Spleen (tissue), 11 donors: ENCODE results near the gene SLC16A3. TPM values are rescaled to one million over a fixed set of nuclear protein-coding genes. Genes with fewer than 3 reads are reported as not detected.

ENCODE experiments used
- DNase-seq: peaks from one replicate; pipeline ENCODE4 v3.0.0-alpha.2; 2020
- H3K27ac ChIP-seq, 8 donors: fragments of 200-600 bp; sonication (generic) in 7 of 8; 1 replicate in 4 of 8; 2 replicates in 4 of 8; pipeline versions ENCODE4 v1.5.0 to v1.8.0; 2016 to 2021; ENCODE audit warnings: inconsistent platforms in 4 of 8, mild to moderate bottlenecking in 4 of 8, moderate library complexity in 1 of 8
- H3K27me3 ChIP-seq, 7 donors: fragments of 200-600 bp; sonication (generic) in 6 of 7; replicated peaks in 1 of 7; 1 replicate in 4 of 7; 2 replicates in 3 of 7; pipeline versions ENCODE4 v1.5.0 to v1.8.0; 2016 to 2021; ENCODE audit warnings: inconsistent platforms in 3 of 7, mild to moderate bottlenecking in 1 of 7
- H3K36me3 ChIP-seq, 6 donors: fragments of 200-600 bp; sonication (generic) in 5 of 6; 1 replicate in 4 of 6; 2 replicates in 2 of 6; pipeline versions ENCODE4 v1.5.0 to v1.8.0; 2016 to 2021; ENCODE audit warnings: inconsistent platforms in 2 of 6
- H3K4me1 ChIP-seq, 6 donors: fragments of 200-600 bp; sonication (generic) in 5 of 6; 1 replicate in 3 of 6; 2 replicates in 3 of 6; pipeline versions ENCODE4 v1.5.0 to v1.8.0; 2016 to 2021; ENCODE audit warnings: inconsistent platforms in 3 of 6
- H3K4me3 ChIP-seq, 8 donors: fragments of 200-600 bp; sonication (generic) in 7 of 8; 1 replicate in 4 of 8; 2 replicates in 4 of 8; pipeline versions ENCODE4 v1.5.0 to v1.8.0; 2016 to 2021; ENCODE audit warnings: inconsistent platforms in 4 of 8, mild to moderate bottlenecking in 4 of 8, moderate library complexity in 2 of 8
- H3K9me3 ChIP-seq, 8 donors: fragments of 200-600 bp; sonication (generic) in 7 of 8; 1 replicate in 4 of 8; 2 replicates in 4 of 8; pipeline versions ENCODE4 v1.5.0 to v1.8.0; 2016 to 2021; ENCODE audit warnings: inconsistent platforms in 4 of 8
- POLR2A ChIP-seq, 3 donors: fragments of 450-650 bp; IDR thresholded peaks; one replicate each; pipeline ENCODE4 v1.5.1; 2017; ENCODE audit warnings: antibody characterized with exemption in 3 of 3, mild to moderate bottlenecking in 1 of 3
- POLR2AphosphoS5 ChIP-seq, 3 donors: sonication (generic); formaldehyde crosslinking; IDR thresholded peaks; one replicate each; pipeline ENCODE4 v1.5.1; 2017; ENCODE audit warnings: antibody characterized with exemption in 3 of 3
- WGBS, 5 donors: extraction: QIAGEN DNeasy Blood & Tissue Kit in 3 of 5; methylation state at CpG; one replicate each; pipeline versions ENCODE4 v1.1.5 to v1.1.7; 2013 to 2018; 5-methylcytosine and 5-hydroxymethylcytosine counted together
- intact Hi-C: fragments of 100-400 bp; cut with DNase I; formaldehyde crosslinking; loops from one replicate; pipeline ENCODE4 v1.15.0; 2023; ENCODE audit warnings: low total_unique reads
- polyA plus RNA-seq, 3 donors: library from polyadenylated mRNA; stranded (reverse); fragments of 200-250 nt; gene quantifications; one replicate each; pipeline ENCODE4 v1.2.1, GENCODE V29; 2013
- total RNA-seq, 7 donors: library from RNA; depleted of rRNA in 3 of 7; stranded (reverse); fragments of >200 nt in 3 of 7; fragmentation: NEBNext Ultra II Directional in 4 of 7; extraction: Animal tissue kit (Norgen Biotek cat#: 25700) in 4 of 7; gene quantifications; one replicate each; pipeline versions ENCODE4 v1.1.0 to v1.2.1, GENCODE V29; 2016 to 2021
- TF ChIP-seq, protein P1 (sequence below), 11 experiments: fragments of 200-600 bp in 7 of 11; fragments of 450-650 bp in 4 of 11; sonication (generic) in 4 of 11; IDR thresholded peaks in 8 of 11; conservative IDR thresholded peaks in 3 of 11; 1 replicate in 7 of 11; 2 replicates in 4 of 11; pipeline versions ENCODE4 v1.4.0 to v1.8.0; 2016 to 2021; ENCODE audit warnings: antibody characterized with exemption in 11 of 11, inconsistent platforms in 4 of 11, mild to moderate bottlenecking in 1 of 11
- donor health status: healthy with polysubstance abuse.
- donor health status: DM: no; HTN: no; CAD: no; lungs with moderate emphysema.
- donor health status: DM: no; HTN: no; CAD: no.
- donor health status: Bipolar disorder and iron deficiency.
- donor health status: healthy.
- donor health status: DM: no; HTN: no; CAD: no.
- donor health status: DM: yes; HTN: yes; CAD: no.

SLC16A3 gene
- total and polyA plus RNA-seq, 10 donors = 11.1 to 185 (median 74.0) TPM

DNA sequence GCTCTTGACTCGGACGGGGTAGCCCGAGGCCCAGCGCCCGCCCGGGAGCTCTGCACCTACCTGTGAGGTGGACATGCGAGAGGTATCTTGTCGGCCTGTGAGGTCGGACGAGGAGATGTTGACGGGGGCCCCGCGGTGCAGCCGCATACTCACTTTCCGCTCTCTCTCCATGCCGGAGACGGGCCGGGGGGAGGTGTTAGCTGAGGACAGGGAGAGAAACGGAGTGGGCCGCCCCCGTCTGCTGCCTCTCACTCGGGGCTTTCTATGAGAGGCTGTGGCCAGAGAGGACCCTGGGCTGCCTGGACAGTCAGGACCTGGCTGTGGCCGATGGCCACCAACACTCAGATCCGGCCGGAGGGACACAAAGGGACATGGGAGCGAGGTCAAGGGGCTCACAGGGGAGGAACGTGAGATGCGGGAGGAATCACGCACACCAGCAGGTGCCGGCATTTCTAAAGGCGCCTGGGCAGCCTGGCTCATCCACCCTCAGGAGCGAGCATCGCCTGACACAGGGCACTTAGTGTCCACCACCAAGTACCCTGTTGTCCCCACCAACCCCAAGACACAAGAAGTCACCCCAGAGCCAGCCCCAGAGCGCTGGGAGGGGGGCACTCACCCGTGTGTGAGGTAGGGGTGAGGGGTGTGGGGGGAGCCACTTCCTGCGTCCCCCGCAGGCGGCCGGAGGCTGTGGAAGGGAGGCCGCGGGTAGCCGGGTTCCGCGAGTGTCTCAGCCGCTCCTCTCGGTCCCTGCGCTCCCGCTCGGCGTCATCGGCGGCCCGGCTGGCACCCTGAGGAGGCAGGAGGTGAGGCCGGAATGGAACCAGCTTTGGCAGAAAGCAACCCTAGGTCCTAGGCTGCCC lies 20.2 kb downstream of the SLC16A3 start:
- WGBS, 5 donors = 93 to 95% (median 94%) methylated on average over 52 to 54 of the region's 54 CpGs
- TF ChIP-seq POLR2A (IDR thresholded peaks at IDR 0.05) (no peak), POLR2AphosphoS5 (IDR thresholded peaks at IDR 0.05) (peak in 2 of 3 donors; percentile 7 to 61)
- no peak for DNase-seq
- peaks cover 33 to 100% (median 96%) of the 10 kb centered on the region in 6 donors for H3K36me3 ChIP-seq
- no peaks in the 10 kb centered on the region for H3K9me3 ChIP-seq
- H3K4me3 ChIP-seq = no peak overlapping the region
- H3K27ac ChIP-seq = no peak overlapping the region
- H3K27me3 ChIP-seq = no peaks in the 10 kb centered on the region
- intact Hi-C loops = no loop called here
- peaks cover 9 to 61% (median 35%) of the 10 kb centered on the region in 6 donors for H3K4me1 ChIP-seq

DNA sequence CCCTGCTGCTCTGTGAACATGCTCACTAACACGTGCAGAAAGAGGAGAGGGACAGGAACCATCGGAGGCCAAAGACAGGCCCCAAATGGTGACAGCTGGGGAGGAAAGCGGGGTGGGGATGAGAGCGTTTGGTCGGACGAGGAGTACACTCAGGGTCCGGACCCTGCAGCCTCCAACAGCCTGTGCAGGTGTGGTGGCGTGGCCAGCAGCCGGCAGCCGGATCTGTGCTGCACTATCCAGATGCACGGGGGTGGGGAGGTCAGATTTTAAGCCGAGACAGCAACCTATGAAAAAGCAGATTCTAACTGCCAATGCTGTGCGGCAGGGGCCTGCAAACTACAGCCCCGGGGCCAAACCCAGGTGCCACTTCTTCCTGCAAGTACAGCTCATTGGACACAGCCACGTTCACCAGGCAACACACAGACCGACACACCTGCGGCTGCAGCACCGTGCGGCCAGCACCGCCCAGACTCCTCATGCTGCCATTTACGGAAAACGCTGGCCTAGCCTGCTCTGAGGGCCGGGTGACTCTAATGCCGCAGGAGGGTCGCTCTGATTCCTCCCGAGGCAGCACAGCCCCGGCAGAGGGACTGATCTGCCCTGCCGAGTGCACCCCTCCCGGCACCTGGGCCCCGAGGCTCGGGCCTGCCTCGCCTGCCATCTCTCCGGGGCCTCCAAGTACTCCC lies 21.2 kb downstream of the SLC16A3 start:
- DNase-seq = no peak
- no peaks in the 10 kb centered on the region for H3K9me3 ChIP-seq
- intact Hi-C loops = no loop called here
- TF ChIP-seq, protein P1, sequence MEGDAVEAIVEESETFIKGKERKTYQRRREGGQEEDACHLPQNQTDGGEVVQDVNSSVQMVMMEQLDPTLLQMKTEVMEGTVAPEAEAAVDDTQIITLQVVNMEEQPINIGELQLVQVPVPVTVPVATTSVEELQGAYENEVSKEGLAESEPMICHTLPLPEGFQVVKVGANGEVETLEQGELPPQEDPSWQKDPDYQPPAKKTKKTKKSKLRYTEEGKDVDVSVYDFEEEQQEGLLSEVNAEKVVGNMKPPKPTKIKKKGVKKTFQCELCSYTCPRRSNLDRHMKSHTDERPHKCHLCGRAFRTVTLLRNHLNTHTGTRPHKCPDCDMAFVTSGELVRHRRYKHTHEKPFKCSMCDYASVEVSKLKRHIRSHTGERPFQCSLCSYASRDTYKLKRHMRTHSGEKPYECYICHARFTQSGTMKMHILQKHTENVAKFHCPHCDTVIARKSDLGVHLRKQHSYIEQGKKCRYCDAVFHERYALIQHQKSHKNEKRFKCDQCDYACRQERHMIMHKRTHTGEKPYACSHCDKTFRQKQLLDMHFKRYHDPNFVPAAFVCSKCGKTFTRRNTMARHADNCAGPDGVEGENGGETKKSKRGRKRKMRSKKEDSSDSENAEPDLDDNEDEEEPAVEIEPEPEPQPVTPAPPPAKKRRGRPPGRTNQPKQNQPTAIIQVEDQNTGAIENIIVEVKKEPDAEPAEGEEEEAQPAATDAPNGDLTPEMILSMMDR (IDR thresholded peaks at IDR 0.05 in 8 of 11, conservative IDR thresholded peaks at IDR 0.05 in 3 of 11) = no peak
- TF ChIP-seq POLR2A (IDR thresholded peaks at IDR 0.05) (no peak), POLR2AphosphoS5 (IDR thresholded peaks at IDR 0.05) (peak in 2 of 3 donors; percentile 26 to 65)
- peak overlapping the region in 2 of 8 donors; percentile 7 to 33 for H3K27ac ChIP-seq
- no peak overlapping the region for H3K4me3 ChIP-seq
- H3K27me3 ChIP-seq = no peaks in the 10 kb centered on the region
- 88 to 97% (median 92%) methylated on average over 26 to 33 of the region's 33 CpGs for WGBS, 5 donors
- H3K36me3 ChIP-seq = peaks cover 30 to 100% (median 88%) of the 10 kb centered on the region in 6 donors
- peaks cover 9 to 54% (median 31%) of the 10 kb centered on the region in 6 donors for H3K4me1 ChIP-seq

DNA sequence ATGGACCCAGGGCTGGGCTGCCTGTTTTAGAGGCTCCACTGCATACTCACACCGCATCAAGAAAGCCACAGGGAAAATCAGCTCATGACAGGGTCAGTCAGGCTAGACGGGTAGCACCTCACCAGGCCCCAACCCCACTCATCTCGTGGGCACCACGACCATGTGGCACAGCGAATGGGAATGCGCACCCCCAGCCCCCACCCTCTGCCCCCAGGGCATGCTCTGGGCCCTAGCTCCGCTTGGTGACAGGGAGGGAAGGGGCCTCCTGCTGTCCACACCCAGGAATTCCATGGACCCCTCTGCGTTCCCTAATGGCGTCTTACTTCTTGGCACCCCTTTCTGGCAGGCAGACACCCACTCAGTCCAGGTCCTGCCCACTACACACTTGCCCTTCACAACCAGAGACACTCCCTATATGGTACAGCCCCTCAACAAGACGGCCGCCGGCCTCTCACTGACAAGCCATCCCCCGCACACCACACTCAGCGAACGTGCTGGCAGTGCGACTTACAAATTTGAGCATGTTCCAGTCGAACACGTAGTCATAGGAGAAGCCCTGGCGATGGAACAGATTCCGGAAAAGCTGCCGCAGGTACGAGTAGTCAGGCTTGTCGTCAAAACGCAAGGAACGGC lies 22.1 kb downstream of the SLC16A3 start:
- intact Hi-C loops = no loop called here
- H3K36me3 ChIP-seq = peaks cover 30 to 100% (median 88%) of the 10 kb centered on the region in 6 donors
- H3K9me3 ChIP-seq = no peaks in the 10 kb centered on the region
- TF ChIP-seq, protein P1 (IDR thresholded peaks at IDR 0.05 in 8 of 11, conservative IDR thresholded peaks at IDR 0.05 in 3 of 11) = no peak
- TF ChIP-seq POLR2AphosphoS5 (IDR thresholded peaks at IDR 0.05) = peak in 1 of 3 donors; percentile 42
- peak overlapping the region in 2 of 8 donors; percentile 7 to 33 for H3K27ac ChIP-seq
- no peak overlapping the region for H3K4me3 ChIP-seq
- no peaks in the 10 kb centered on the region for H3K27me3 ChIP-seq
- no peak for DNase-seq
- peaks cover 9 to 49% (median 24%) of the 10 kb centered on the region in 6 donors for H3K4me1 ChIP-seq
- WGBS, 5 donors = 90 to 96% (median 94%) methylated on average over 24 to 25 of the region's 25 CpGs

DNA sequence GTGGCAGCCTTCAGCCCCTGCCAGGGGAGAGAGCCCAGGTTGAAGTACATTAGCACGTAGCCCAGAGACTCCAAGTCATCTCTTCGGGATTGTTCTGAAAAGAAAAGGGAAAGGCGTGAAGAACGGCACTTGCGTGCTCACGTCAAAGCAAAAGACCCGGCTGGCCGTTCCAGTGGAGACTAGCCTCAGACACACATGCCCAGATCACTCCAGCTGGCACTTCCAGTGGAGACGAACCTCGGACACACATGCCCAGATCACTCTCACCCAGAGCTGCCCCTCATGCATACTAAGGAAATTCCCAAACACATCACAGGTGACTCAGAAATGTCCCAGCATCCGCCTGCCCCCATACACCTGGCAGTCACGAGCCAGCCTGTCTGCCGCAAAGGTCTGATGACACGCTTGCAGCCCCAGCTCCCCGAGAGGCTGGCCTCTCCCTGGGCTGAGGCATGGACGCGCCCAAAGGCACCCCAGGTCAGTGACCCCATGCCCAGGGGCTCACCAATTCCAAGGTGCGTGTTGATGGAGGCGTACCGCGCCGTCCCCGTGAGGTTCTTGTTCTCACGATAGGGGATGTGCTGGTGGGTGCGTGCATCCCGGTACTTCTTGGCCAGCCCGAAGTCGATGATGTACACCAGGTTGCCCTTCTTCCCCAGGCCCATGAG lies 23.8 kb downstream of the SLC16A3 start:
- Histone ChIP-seq H3K4me1 (peaks cover 0 to 44% (median 10%) of the 10 kb centered on the region in 6 donors), H3K36me3 (peaks cover 30 to 100% (median 85%) of the 10 kb centered on the region in 6 donors), H3K9me3 (no peaks in the 10 kb centered on the region), H3K4me3 (no peak overlapping the region), H3K27ac (peak overlapping the region in 1 of 8 donors; percentile 16), H3K27me3 (no peaks in the 10 kb centered on the region)
- WGBS, 5 donors = 95 to 98% (median 96%) methylated on average over 24 to 28 of the region's 28 CpGs
- no peak for DNase-seq
- peak in 2 of 3 donors; percentile 18 to 78 for TF ChIP-seq POLR2AphosphoS5 (IDR thresholded peaks at IDR 0.05)
- no peak for TF ChIP-seq POLR2A (IDR thresholded peaks at IDR 0.05)
- intact Hi-C loops = no loop called here
